ENCODE results near the gene HTRA1. TPM values are rescaled to one million over a fixed set of nuclear protein-coding genes. Genes with fewer than 3 reads are reported as not detected.
A peak's percentile ranks its signal among the peaks of the same experiment; 100 is the strongest.

HTRA1 gene
- total RNA-seq (ENCODE audit: low replicate concordance), result 12.2 and 17.0 TPM in 2 replicates

GRCh38 chr10:122461367-122461728, at the start of gene HTRA1:
Gene HTRA1 (plus strand): TSS chr10:122461553. CDS start chr10:122461653, 100 bp downstream.
- H3K4me1 ChIP-seq, result peaks cover 15% of the 10 kb centered on the region
- H2AFZ ChIP-seq (replicated peaks), result peak within 1 kb of the TSS; percentile 97
- peaks cover 11% of the 10 kb centered on the region for H4K20me1 ChIP-seq (ENCODE audit: low read depth)
- H3K9me3 ChIP-seq (ENCODE audit: low read depth), result no peaks in the 10 kb centered on the region
- TF ChIP-seq EZH2phosphoT487 (IDR thresholded peaks at IDR 0.05), result no peak
- H3K27ac ChIP-seq, result no peak within 1 kb of the TSS
- H3K27ac Mint-ChIP-seq, result no peak within 1 kb of the TSS
- peaks cover 86% of the 10 kb centered on the region for H3K27me3 ChIP-seq
- peaks cover 29% of the 10 kb centered on the region for H3K4me1 Mint-ChIP-seq
- peak within 1 kb of the TSS; percentile 97 for H3K4me2 ChIP-seq
- H3K9ac ChIP-seq, result no peak within 1 kb of the TSS
- no peaks in the 10 kb centered on the region for H3K9me3 Mint-ChIP-seq
- H3K36me3 Mint-ChIP-seq, result peaks cover 4% of the 10 kb centered on the region
- no peaks in the 10 kb centered on the region for H3K79me2 ChIP-seq (ENCODE audit: low read depth)
- H3K4me3 Mint-ChIP-seq, result peak within 1 kb of the TSS; percentile 89
- peaks cover 8% of the 10 kb centered on the region for H3F3A ChIP-seq (ENCODE audit: low read depth)
- H3K27me3 Mint-ChIP-seq (ENCODE audit: insufficient read depth, low read depth), result peaks cover 40% of the 10 kb centered on the region
- H3K36me3 ChIP-seq, result no peaks in the 10 kb centered on the region
- peak within 1 kb of the TSS; percentile 62 for H3K4me3 ChIP-seq
- DNase-seq (ENCODE audit: low spot score), result peak; percentile 89

GRCh38 chr10:122413327-122413726, 48.0 kb upstream of the HTRA1 start:
- Histone ChIP-seq H3K9ac (no peak overlapping the region), H3K4me2 (no peak overlapping the region), H3K27me3 (no peaks in the 10 kb centered on the region), H3K4me1 (no peaks in the 10 kb centered on the region), H3K36me3 (peaks cover 23% of the 10 kb centered on the region), H2AFZ (replicated peaks) (no peak overlapping the region), H3F3A (ENCODE audit: low read depth) (no peaks in the 10 kb centered on the region), H3K9me3 (ENCODE audit: low read depth) (no peaks in the 10 kb centered on the region), H4K20me1 (ENCODE audit: low read depth) (no peaks in the 10 kb centered on the region), H3K27ac (no peak overlapping the region), H3K4me3 (no peak overlapping the region), H3K79me2 (ENCODE audit: low read depth) (no peaks in the 10 kb centered on the region)
- Mint-ChIP-seq H3K4me1 (no peaks in the 10 kb centered on the region), H3K27ac (no peak overlapping the region), H3K27me3 (ENCODE audit: insufficient read depth, low read depth) (peaks cover 2% of the 10 kb centered on the region), H3K9me3 (no peaks in the 10 kb centered on the region), H3K36me3 (peaks cover 19% of the 10 kb centered on the region), H3K4me3 (no peak overlapping the region)
- no peak for DNase-seq (ENCODE audit: low spot score)
- no peak for TF ChIP-seq CTCF (IDR thresholded peaks at IDR 0.05)
- no peak for TF ChIP-seq EZH2 (IDR thresholded peaks at IDR 0.05)
- no peak for TF ChIP-seq EZH2phosphoT487 (IDR thresholded peaks at IDR 0.05)

GRCh38 chr10:122417667-122418066, 43.7 kb upstream of the HTRA1 start:
- Histone ChIP-seq H3K4me1 (no peaks in the 10 kb centered on the region), H2AFZ (replicated peaks) (no peak overlapping the region), H3K27me3 (no peaks in the 10 kb centered on the region), H3K79me2 (ENCODE audit: low read depth) (no peaks in the 10 kb centered on the region), H3K9me3 (ENCODE audit: low read depth) (no peaks in the 10 kb centered on the region), H3K4me2 (no peak overlapping the region), H3K4me3 (no peak overlapping the region), H3K9ac (no peak overlapping the region), H3K27ac (no peak overlapping the region), H3F3A (ENCODE audit: low read depth) (no peaks in the 10 kb centered on the region), H4K20me1 (ENCODE audit: low read depth) (no peaks in the 10 kb centered on the region), H3K36me3 (peaks cover 6% of the 10 kb centered on the region)
- no peak for DNase-seq (ENCODE audit: low spot score)
- TF ChIP-seq EZH2 (IDR thresholded peaks at IDR 0.05), result no peak
- TF ChIP-seq EZH2phosphoT487 (IDR thresholded peaks at IDR 0.05), result no peak
- no peak for TF ChIP-seq CTCF (IDR thresholded peaks at IDR 0.05)
- Mint-ChIP-seq H3K36me3 (peaks cover 11% of the 10 kb centered on the region), H3K27ac (no peak overlapping the region), H3K4me1 (peaks cover 11% of the 10 kb centered on the region), H3K4me3 (no peak overlapping the region), H3K27me3 (ENCODE audit: insufficient read depth, low read depth) (no peaks in the 10 kb centered on the region), H3K9me3 (no peaks in the 10 kb centered on the region)

- Histone ChIP-seq H3K27me3 (no peaks in the 10 kb centered on the region), H3K9me3 (ENCODE audit: low read depth) (no peaks in the 10 kb centered on the region), H3K4me3 (no peak overlapping the region), H3K4me1 (no peaks in the 10 kb centered on the region), H3K36me3 (no peaks in the 10 kb centered on the region), H3K4me2 (no peak overlapping the region), H3K9ac (no peak overlapping the region), H2AFZ (replicated peaks) (no peak overlapping the region), H3K27ac (no peak overlapping the region), H3K79me2 (ENCODE audit: low read depth) (no peaks in the 10 kb centered on the region), H3F3A (ENCODE audit: low read depth) (no peaks in the 10 kb centered on the region), H4K20me1 (ENCODE audit: low read depth) (no peaks in the 10 kb centered on the region)
- no peaks in the 10 kb centered on the region for H3K9me3 Mint-ChIP-seq
- DNase-seq (ENCODE audit: low spot score), result no peak
- no peaks in the 10 kb centered on the region for H3K27me3 Mint-ChIP-seq (ENCODE audit: insufficient read depth, low read depth)
- TF ChIP-seq CTCF (IDR thresholded peaks at IDR 0.05), result no peak
- no peak overlapping the region for H3K4me3 Mint-ChIP-seq
- H3K27ac Mint-ChIP-seq, result no peak overlapping the region
- H3K36me3 Mint-ChIP-seq, result peaks cover 11% of the 10 kb centered on the region
- H3K4me1 Mint-ChIP-seq, result peaks cover 11% of the 10 kb centered on the region
These were observed 42.3 kb upstream of the HTRA1 start for GRCh38 chr10:122419016-122419415.

Data from neural progenitor cell (in vitro differentiated cells).